Left ventricle myocardium superior (tissue), 1 donor: Measurements from ENCODE around the gene IL4R. TPM values are rescaled to one million over a fixed set of nuclear protein-coding genes. Genes with fewer than 3 reads are reported as not detected.

Experiments used
- ATAC-seq: fragments of 200-7000 bp; cut with Tn5 transposase; one replicate; pipeline ENCODE4 v1.9.1; 2020; ENCODE audit warnings: mild to moderate bottlenecking, moderate library complexity
- DNase-seq: peaks from one replicate; pipeline ENCODE4 v3.0.0-alpha.2; 2020
- intact Hi-C: fragments of 100-400 bp; cut with micrococcal nuclease; formaldehyde crosslinking; loops from one replicate; pipeline ENCODE4 v1.11.0; 2022
- total RNA-seq: library from RNA; stranded (reverse); fragmentation: NEBNext Ultra II Directional; extraction: Animal tissue kit (Norgen Biotek cat#: 25700); gene quantifications from one replicate; pipeline ENCODE4 v1.2.1, GENCODE V29; 2021
- donor health status: DM: no; HTN: yes; CAD: no; lungs with severe emphysema.

Gene IL4R
- total RNA-seq, 1 donor from 2014 or later = 9.8 TPM

DNA sequence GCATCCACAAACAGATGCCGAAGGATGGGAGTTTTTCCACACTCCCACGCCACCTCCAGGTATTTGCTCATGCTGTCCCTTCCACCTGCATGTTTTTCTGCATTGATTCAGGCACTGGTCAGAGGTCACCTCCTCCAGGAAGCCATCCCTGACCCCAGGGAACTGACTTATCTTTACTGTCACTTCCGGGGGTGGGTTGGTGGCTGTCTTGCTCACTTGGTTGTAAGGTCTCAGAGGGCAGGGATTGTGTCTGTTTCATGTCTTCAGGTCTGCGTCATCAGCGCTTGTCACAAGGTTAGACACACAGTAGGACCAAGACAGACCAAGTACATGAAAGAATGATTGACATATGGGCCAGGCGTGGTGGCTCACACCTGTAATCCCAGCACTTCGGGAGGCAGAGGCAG, 1.9 kb upstream of the IL4R start:
- intact Hi-C loops = no loop called here
- DNase-seq (no peak), ATAC-seq (no peak)

DNA sequence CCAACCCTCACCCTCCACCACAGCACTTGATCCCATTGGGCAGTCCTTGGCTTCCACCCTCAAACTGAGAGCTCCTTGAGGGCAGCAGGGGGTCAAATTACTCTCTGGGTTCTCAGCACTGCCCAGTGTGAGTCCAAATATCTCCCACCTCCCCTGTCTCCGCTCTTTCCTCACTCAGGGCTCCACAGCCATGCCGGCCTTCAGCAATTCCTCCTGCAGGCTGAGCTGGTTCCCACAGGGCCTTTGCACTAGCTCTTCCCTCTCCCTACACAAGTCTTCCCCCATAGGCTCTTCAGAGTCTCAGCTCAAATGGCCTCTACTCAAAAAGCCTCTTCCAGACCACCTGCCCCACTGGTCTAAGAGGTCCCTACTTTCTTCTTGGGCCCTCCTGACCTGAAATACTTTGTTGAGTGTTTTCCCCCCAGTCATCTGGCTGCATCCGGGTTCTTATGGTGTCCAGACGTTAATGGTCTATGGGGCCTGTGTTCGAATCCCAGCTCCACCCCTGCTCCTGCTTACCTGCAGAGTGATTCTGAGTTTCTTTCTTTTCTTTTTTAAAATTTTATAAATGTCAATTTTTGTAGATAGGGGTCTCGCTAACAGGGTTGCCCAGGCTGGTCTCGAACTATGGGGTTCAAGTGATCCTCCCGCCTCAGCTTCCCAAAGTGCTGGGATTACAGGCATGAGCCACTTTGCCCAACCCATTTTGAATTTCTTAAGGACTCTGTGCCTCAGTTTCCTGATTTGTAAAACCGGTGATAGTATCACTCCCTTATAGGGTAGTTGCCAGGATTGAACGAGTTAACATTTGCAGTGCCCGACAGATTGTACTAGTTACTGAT, 973 bp upstream of the IL4R start:
- no peak for ATAC-seq
- no peak for DNase-seq
- intact Hi-C loops = no loop called here

DNA sequence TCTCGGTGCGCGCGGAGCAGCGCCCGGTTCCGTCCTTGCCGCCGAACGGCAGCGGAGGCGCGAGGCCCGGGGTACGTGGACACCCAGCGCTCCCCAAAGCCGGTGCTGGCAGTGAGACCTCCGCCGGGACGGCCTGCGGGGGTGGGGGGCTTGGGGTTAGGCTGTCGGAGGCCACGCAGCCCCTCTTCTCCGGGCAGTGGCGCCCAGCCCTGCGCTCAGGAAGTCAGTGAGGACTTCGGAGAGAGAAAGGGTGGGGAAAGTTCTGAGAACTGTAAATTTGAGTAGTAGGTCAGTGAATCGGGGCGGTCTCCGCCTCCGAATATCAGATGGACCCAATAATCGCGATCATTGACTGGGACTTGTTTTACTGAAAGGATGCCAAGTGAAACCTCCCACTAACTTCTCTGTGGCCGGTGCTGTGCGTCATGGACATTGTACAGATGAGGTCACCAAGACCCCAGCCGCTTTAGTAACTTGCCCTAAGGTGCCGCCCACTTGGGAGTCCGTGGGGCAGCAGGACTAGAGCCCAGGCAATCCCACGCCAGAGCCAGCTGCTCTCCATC, 468 bp downstream of the IL4R start:
- ATAC-seq (peak; percentile 48), DNase-seq (peak; percentile 55)
- intact Hi-C loops = no loop called here

DNA sequence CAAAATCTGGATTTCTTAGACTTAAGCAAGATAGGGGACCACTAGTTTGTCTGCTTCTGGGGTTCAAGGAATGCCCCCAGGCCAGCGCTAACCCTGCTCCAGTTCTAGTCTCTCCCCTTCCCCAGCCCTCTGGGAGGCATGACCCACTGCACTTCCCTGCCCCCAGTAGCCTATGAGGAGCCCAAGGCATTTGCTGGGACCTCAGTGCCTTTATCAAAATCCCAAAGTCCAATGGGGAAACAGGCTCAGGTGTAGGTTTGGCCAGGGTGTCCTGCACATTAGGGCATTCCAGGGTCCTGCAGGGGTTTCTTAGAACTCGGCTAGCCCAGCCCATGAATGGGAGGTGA, 1.2 kb downstream of the IL4R start:
- ATAC-seq = no peak

DNA sequence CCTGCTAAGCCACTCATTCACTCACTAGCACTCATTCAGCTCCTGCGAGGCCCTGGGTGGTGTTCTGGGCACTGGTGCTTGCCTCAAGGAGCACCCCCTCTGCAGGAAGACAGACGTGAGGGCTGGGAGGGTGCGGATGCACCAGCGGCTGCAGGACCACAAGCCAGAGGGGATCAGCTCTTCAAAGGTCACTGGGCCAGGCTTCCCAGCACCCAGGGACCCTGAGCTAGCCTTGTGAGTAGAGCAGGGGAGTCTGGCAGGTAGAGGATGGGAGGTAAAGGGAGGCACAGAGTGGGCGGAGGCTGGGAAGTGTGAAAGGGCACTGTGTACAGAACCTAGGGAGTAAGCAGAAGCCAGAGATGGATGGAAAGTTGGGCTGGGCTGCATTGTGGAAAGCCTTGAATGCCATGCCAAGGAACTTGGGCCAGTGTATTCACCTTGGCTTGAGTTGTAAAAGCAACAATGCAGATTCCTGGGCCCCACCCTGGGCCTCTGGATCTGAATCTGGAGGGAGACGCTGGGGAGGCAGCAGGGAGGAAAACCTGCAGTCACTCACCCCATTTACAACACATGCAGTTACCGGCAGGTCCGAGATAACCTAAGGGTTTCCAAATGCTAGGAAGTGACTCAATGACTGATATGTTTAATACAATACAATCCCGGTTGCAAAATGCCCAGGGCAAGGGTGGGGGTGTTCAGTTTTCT, 1.7 kb downstream of the IL4R start:
- ATAC-seq (peak; percentile 44), DNase-seq (peak; percentile 47)
- intact Hi-C loops = no loop called here

More for the DNA sequence above, 1.2 kb downstream of the IL4R start:
- DNase-seq = no peak
- intact Hi-C loops = no loop called here

DNA sequence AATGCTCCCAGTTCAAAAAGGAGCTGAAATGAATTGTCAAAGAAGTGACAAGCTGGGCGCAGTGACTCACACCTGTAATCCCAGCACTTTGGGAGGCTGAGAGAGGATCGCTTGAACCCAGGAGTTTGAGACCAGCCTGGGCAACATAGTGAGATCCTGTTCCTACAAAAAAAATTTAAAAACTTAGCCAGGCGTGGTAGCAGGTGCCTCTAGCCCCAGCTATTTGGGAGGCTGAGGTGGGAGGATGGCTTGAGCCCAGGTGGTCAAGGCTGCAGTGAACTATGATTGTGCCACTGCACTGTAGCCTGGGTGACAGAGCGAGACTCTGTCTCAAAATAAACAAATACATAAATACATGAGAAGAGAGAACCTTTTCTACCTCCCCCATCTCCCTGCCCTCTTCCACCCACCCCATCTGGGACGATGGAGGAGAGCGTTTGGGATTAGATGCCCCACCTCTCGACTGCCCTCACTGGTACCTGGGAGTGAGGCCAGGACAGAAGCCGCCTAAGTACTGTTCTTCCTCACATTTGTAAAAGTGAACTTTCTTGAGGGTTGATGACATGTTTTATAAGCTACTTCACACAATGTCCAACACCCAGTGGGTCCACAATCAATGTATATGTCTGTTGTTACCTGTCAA, 2.4 kb downstream of the IL4R start:
- no peak for DNase-seq
- intact Hi-C loops = no loop called here
- ATAC-seq = no peak

DNA sequence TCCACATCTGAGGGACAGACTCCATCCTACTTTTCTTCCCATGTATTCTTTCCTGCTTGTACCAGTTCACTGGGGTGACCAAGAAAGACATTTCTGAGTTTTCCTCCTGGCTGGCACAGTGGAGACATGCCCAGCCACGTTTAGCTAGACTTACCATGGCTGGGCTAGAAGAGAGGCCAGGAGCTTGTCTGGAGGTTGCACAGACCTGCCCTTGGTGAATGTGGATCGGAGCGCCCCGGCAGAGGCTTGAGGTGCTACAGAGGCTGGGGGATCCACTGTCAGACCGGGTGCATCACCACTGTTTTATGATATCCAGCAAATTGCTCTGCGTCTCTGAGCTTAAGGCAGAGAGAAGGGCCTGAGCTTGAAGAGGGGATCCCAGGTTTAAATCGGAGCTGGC, 3.5 kb downstream of the IL4R start:
- ATAC-seq = no peak
- intact Hi-C loops = no loop called here
- no peak for DNase-seq

DNA sequence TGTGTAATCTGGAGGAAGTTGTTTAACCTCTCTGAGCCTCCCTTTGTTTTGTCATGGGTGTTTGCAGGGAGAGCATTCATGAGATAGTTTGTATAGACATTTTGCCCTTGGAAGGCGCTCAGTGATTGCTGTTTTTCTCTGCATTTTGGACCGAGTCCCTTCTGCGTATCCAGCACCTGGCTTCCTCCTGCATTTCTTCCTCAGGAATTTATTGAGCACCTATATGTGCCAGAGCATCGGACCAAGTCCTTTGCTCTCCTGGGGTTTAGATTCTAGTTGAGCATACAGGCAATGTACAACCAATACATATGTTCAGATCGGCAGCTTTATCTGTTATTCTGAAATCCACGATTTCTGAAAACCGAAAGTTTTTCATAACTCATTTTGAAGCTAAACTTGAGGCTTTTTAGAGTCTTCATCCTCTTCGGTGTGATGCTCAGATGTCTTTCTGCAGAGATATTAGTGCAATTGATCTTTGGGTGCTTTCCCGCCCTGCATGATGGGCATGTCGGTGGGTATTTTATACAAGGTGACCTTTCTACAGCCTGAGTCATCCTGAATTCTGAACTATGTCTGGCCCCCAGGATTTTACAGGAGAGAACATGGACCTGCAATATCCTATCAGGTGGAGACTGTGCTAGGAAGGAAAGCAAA, 4.1 kb downstream of the IL4R start:
- intact Hi-C loops = no loop called here
- DNase-seq (no peak), ATAC-seq (no peak)

DNA sequence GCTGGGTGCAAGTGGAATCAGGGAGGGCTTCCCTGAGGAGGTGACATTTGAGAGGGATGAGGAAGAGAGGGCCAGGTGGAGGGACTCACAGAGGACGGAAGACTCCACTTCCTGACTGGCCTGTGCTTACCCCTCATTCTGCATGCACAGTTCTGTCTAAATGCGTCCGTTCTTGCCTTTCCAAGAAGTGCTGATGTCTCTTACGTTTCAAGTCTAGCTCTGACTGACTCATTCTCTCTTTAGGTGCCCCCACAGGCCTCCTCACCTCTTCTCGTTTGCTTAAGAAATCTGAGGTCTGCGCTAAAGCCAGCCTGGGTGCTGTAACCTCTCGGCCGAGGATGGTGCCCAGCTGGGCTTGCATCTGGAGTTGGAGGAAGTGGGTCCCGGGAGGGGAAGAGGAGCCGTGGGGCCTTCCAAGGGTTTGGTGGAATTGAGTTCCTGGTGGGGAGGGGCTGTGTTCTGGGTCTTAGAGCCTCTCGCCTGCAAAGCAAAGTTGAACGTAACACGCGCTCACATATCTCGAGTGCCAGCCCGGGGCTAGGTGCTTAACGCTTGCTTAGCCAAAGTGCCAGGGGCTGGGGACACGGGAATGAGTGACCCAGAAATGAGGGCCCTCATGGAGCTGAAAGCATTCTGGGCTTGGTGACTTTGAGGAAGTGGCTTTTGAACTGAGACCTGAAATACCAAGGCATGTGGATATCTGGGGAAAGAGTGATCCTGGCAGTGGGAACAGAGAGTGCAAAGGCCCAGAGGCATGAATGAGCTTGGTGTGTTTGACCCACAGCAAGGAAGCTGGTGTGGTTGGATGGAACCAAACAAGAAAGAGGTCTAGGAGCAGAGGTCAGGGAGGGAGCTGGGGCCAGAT, 4.8 kb downstream of the IL4R start:
- peak; percentile 30 for ATAC-seq
- intact Hi-C loops = no loop called here
- DNase-seq = peak; percentile 63

DNA sequence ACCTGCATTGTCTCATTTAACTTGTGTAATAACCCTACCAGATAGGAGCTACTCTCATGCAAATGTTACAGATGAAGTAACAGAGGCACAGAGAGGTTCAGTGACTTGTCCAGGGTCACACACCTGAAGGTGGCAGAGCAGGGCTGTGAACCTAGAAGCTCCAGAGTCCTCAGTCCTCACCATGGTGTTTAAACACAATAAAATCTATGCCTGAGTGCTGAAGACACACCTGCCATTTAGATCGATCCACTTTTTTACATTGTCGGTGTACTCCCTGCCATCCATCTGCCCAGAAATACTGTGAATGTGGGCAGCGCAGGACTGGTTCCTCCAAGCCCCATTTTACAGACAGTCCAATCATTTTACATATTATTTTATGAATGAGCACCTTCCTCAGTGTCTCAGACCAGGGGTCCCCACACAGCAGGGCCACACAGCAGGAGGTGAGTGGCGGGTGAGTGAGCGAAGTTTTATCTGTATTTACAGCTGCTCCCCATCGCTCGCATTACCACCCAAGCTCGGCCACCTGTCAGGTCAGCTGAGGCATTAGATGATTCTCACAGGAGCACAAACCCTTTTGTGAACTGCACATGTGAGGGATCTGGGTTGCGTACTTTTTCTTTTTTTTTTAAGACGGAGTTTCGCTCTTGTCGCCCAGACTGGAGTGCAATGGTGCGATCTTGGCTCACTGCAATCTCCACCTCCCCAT, 5.6 kb downstream of the IL4R start:
- no peak for ATAC-seq
- intact Hi-C loops = no loop called here
- no peak for DNase-seq

DNA sequence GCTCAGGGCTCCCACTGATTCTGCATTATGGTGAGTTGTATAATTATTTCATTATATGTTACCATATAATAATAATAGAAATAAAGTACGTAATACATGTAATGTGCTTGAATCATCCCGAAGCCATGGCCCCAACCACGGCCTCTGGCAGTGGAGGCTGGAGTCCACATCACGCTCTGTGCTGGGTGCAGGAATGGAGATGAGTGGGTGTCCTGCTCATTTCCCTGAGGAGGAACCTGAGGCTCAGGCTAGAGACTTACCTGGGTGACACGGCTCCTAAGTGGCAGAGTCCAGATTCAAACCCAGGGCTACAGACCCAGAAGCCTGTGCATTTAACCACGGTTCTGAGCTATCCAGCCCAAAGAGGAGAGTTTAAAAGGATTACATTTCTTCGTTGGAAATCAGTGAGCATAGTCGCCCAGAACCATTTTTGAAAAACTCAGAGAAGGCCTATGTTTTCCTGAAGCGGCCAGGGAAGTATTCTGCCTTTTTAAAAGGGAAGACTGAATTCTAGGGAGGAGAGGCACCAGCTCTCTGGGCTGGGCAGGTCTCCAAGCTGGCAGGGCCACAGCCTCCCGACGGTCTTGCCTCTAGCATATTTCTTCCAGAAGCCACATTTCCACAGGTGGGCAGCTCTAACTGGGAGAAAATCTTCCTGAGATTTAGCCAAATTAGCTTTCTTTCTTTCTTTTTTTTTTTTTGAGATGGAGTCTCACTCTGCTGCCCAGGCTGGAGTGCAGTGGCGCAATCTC, 6.7 kb downstream of the IL4R start:
- DNase-seq (no peak), ATAC-seq (no peak)
- intact Hi-C loops = no loop called here

DNA sequence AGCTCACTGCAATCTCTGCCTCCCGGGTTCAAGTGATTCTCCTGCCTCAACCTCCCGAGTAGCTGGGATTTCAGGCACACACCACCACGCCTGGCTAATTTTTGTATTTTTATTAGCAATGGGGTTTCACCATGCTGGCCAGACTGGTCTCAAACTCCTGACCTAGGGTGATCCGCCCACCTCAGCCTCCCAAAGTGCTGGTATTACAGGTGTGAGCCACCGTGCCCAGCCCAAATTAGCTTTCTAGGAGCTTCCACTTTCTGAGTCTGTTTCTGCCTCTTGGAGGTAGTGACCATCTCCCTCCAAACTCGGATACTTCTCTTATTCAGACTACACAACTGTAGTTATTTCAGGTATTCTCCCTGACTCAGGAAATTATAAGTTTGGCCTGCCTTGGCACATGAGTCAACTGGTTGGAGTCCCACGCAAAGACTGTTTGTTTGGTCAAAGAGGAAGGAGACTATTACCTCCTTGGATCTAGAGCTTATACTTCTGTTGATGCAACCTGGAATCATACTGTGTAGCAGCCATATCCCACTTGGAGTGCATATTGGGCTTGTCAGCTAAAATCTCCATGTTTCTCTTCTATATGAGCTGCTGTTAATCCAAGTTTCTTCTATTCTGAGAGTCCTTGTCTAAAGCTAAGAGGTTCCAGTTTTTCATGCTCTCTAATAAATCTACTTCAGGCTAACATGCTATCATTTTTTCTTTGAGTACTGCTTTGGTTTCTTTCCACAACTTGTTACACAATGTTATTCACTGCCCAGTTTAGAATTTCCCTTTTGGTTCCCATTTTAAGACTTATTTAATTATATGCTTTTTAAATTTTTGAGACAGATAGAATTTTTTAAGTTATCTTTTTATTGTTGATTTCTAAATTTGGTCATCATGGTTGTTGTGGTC, 7.5 kb downstream of the IL4R start:
- ATAC-seq (no peak), DNase-seq (no peak)
- intact Hi-C loops = no loop called here

DNA sequence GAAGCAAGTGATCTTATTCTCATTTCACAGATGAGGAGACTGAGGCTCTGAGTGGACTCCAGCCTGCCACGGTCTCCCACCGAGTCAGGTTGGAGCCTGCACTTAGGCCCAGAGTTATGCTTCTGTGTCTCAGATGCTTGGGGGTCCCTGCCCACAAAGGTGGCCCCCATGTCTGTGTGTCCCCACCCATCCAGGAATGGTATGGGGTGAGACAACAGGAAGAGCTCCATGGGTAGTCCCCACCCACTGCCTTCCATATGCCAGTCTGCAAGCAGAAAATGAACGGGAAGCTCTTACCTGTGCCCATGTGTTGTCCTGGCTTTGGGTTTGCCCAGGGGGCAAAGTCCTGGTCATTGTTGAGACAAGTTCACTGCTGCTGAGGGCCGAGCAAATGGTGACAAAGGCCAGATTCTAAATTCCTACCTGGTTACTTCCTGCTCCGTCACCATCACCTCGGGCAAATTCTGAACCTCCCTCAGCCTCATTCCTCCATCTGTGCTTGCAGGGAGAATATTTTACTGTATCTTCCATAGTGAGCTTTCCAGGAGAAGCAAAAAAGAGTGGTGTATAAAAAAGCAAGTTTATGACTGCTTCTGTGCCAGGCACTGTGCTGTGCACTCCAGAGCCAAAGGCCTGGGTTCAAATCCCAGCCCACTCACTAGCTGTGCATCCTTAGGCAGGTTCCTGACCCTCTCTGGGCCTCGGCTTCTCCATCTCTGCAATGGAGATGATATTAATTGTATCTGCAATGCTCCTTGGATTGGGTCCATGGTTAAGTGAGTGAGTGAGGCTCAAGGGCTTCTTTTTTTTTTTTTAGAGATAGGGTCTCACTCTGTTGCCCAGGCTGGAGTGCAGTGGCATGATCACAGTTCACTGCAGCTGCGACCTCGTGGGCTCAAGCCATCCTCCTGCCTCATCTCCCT, 9.3 kb downstream of the IL4R start:
- DNase-seq = no peak
- intact Hi-C loops = no loop called here
- ATAC-seq = no peak

DNA sequence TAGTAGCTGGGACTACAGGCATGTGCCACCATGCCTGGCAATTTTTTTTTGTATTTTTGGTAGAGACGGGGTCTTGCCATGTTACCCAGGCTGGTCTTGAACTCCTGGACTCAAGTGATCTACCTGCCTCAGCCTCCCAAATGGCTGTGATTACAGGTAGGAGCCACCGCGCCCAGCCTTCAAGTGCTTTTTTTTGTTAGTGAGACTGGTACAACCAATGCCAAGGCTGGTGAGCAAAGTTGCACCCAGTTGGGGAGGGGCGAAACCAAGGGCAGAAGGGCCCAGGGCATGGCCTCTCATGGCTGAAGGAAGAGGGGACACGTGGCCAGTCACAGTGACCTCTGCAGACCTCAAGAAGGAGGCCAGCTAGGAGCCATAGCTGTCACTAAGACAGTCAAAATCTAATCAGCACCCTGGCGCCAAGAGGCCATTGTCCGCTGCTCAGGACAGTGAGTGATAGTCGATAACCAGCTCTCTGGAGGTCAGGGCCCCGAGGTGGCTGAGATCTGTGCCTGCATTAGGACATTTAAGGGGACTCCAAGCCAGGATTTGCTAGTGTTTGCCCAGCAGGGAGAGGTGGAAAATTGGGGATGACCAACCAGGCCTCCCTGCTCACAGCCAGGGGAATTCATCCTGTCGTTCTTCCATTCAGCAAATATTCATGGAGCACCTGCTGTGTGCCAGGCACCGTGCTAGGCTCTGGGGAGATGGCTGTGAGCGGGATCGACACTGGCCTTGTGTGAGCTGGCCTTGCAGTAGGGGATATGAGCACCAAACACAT, 10.2 kb downstream of the IL4R start:
- intact Hi-C loops = no loop called here
- no peak for ATAC-seq
- DNase-seq = no peak

DNA sequence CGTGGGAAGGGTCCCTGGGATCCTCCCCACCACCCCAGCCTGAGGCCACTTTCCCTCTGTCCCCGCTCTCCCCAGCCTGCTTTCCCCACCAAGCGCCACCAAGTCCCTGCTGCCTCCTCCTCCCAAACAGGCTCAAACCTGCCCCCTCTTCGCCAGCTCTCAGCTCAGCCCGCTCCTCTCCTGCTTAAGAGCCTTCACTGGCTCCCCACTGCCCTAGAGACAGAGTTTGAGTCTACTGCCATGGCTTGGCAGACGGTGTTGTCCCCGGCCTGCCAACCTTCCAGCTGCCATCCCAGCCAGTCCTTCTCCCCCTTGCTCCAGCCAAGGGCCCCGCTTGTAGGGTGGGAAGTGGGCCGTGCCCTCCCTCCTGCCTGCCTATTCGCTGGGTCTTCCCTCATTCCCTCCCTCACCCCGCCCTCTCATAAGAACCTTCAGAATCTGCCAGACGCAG, 11.1 kb downstream of the IL4R start:
- DNase-seq = no peak
- intact Hi-C loops = no loop called here
- ATAC-seq = no peak
